NCI-H345 treated with DMSO at 0.1 percent for 48 hours (cell line): ENCODE results near the gene DCLRE1C.
"Not testable (repeated sequence)": the region's sequence is repeated elsewhere in the genome, so short reads cannot be mapped to it uniquely, and the experiment has no call there.

Experiments used
- DNase-seq: peaks from one replicate; lab custom pipeline; 2025; ENCODE audit not compliant: unreplicated experiment; lab: John Stamatoyannopoulos, UW

Gene DCLRE1C

DNA sequence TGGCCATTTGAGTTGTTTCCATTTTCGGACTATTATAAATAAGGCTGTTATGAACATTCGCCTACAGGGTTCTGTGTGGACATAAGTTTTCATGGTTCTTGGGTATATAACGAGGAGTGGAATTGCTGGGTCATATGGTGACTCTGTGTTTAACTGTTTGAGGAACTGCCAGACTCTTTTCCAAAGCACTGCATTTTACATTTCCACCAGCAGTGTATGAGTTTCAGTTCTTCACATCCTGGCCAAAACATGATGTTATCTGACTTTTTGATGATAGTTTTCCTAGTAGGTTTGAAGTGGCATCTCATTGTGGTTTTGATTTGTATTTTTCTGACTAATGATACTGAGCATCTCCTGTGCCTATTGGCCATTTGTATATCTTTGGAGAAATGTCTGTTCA, 69.8 kb downstream of the DCLRE1C start:
- no peak for DNase-seq

DNA sequence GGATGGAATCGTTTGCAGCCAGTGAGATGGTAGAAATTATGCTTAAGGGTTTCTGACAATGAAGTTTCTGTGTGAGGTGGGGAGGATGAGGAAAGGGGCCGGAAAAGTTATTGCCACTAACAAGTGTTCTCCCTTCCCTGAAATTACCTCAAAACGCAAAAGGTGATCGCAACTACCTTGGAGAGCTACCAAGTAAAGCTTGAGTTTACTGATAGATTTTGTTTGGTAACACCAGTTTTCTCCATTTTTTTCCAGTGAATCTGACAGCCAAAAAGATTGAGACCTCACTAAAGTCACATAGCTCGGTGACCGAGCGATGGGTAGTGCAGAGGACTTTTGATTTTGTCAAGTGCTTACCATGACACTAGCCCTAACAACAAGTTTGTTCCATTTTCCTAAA, 73.7 kb downstream of the DCLRE1C start:
- DNase-seq, result no peak

DNA sequence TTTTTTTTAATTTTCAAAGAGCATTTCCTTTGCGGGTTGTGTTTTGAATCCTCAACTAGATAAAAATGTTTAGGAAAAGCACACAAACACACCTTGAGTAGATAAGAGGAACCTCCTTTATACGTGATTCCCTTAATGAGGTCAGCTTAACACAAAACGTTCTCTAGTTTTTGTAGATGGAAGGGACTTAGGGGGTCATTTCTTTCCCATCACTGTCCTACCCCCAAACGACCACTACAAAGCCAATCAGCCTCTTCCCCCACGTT, 74.0 kb downstream of the DCLRE1C start:
- no peak for DNase-seq

DNA sequence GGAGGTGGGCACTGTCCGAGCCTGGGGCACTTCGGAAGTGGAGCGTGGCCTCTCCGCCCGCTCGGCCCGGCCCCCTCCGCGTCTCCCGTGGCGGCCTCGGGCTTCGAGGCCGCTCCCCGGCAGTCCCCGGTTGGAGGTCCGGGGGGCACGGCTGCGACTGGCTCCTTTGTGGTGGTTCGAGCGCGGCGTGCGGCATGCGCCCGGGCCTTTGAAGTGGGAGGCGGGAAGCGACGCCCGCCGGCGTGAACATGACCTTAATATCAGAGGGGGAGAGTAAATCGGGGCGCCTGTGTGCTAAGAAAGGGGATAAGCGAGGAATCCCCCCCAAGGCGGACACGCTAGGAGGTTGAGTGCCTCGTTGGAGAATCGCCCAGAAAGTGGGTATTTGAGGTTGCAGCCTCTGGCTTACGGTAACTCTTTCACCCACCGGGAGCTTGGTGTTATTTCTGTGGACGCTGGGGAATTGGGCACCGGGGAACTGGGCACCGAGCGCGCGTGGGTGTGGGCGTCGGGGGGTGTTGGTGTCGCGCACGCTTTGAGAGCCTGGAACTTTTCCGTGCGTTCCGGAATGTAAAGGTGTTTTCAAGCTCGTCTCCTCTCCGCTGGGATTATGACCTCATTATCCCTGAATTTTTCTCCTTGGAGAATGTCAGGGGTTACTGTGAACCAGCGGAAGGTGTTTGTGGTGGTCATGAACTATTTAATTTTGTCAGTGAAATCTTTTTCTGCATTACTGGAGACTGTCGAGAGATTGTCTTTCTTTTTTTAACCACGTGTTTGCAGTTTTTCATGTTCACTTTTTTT, 74.6 kb downstream of the DCLRE1C start:
- no peak for DNase-seq

DNA sequence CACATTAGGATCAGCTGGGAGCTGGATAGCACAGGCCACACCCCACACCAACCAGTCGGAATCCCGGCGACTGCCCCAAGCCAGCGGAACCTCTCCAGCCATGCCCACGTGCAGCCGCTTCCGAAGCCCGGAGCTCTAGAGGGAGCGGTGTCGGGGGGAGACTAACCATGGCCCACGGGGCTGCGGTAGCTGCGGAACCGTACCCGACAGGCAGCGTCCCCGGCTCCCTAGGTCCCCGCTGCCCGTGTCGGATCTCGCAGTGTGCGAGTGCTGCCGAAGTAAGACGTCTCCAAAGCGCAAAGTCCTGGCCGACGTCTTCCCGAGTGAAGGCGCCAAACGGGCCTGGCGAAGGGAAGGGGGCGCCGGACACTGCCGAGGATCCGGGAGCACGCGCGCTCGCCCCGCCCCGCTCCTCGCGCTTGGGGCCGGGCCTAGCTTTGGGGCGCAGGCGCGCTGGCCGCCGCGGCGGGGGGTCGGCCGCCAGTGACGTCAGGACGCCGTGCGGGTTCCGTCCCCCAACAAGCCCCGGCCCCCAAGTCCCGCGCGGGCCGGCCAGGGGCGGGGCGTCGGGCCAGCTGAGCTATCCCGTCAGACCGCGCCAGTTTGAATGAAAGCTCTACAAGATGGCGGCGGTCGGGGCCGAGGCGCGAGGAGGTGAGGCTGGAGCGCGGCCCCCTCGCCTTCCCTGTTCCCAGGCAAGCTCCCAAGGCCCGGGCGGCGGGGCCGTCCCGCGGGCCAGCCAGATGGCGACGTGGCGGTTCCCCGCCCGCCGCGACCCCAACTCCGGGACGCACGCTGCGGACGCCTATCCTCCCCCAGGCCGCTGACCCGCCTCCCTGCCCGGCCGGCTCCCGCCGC, 75.4 kb downstream of the DCLRE1C start, which contains the start of gene SUV39H2:
SUV39H2 (plus strand) TSS at position 601 of the 858 bp plus-strand sequence; CDS start at position 624, 23 bp downstream.
- peak; percentile 62 for DNase-seq

DNA sequence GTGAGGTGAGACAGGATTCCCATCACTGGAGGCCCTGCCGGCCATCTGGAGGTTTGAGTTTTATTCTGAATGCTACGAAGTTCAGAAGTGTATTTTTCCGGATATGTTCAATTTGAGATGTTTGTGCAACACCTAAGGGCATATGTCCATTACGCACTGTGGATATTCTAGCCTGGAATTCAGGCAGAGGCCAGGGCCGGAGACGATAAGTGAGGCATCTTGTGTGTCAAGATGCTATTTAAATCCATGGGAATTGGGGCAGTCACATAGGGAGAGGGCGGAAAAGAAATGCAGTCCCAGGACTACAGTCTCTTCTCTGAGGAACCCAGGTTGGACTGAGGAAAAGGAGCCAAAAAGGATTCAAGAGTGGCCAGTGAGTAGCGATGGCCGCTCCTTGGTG, 77.1 kb downstream of the DCLRE1C start:
- no peak for DNase-seq

DNA sequence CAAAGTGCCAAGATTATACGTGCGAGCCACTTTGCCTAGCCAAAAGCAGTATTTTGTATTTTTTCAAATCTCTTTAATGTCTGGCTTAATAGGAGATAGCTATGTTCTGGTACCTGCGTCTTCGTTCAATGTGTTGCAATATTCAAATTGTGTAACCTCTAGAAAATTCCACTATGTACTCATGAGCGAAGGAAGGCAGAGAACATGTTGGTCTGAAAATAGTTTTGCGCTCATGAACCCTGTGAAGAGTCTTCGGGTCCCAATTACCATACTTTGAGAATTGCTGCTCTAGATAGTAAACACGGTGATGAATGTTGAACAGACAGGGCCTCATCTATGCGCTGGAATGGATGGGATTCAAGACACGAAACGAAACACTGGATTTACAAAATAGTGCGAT, 78.0 kb downstream of the DCLRE1C start:
- DNase-seq, result no peak

DNA sequence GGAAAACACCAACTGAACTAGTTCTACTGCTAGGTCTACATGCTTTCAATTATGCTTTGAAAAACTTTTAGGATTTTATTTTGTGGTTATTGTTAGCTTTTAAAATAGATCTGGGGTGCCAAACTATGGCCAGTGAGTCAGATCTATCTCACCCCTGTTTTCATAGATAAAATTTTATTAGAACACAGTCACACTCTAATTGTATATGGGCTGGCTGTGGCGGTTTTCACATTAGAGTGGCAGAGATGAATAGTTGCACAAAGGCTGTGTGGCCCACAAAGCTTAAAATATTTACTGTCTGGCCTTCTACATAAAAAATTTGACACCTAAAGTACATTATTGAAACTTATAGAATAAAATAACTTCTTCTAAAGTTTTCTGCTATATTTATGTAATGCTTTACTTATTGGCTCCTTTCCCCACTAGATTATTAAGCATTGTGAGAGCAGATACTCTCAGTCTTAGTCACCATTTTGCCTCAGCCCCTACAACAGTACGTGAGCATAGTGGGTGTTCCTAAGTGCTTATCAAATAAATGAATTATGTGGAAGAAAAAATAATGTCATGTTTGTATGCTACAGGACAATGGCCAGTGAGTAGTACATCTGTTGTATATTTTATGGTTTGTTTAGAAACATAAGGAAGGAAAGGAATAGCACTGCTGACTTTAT, 80.7 kb downstream of the DCLRE1C start:
- no peak for DNase-seq

DNA sequence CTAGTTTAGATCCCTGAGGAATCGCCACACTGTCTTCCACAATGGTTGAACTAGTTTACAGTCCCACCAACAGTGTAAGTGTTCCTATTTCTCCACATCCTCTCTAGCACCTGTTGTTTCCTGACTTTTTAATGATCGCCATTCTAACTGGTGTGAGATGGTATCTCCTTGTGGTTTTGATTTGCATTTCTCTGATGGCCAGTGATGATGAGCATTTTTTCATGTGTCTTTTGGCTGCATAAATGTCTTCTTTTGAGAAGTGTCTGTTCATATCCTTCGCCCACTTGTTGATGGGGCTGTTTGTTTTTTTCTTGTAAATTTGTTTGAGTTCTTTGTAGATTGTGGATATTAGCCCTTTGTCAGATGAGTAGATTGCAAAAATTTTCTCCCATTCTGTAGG, 89.0 kb downstream of the DCLRE1C start:
- DNase-seq, result not testable (repeated sequence)

DNA sequence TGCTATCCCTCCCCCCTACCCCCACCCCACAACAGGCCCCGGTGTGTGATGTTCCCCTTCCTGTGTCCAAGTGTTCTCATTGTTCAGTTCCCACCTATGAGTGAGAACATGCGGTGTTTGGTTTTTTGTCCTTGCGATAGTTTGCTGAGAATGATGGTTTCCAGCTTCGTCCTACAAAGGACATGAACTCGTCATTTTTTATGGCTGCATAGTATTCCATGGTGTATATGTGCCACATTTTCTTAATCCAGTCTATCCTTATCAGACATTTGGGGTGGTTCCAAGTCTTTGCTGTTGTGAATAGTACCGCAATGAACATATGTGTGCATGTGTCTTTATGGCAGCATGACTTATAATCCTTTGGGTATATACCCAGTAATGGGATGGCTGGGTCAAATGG, 89.4 kb downstream of the DCLRE1C start:
- DNase-seq, result not testable (repeated sequence)

DNA sequence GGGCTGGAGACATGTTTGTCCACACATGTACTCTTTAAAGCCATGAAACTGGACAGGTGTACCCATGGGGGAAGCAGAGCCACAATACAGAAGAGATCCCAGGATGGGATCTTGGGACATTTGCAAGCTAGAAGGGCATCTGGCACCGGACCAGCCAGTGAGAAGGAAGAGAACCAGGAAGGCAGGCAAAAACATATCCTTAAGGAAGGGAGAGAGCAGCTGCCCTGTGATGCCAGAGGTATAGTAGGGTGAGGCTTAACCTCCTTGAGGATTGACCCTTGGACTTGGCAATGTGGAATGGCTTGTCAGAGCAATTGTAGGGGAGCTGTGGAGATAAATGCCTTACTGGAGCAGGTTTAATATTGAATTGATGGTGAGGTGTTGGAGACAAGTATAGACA, 93.1 kb downstream of the DCLRE1C start:
- no peak for DNase-seq

DNA sequence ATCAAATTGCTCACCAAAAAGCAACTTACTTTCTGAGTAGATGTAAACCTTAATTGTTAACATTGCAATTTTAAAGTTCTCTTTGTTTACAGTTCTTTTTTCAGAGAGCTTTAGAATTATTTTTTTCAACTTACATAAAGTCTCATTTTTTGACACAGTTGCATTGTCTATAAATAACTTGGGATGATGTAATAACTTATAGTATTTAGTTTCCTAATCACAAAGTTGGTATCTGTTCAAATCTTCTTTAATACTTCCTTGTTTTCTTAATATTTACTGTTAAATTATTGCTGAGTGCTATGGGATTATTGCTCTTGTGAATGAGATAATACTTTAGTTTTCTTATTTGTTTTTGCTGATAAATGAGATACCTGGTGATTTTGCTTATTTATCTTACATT, 94.1 kb downstream of the DCLRE1C start:
- DNase-seq, result no peak

DNA sequence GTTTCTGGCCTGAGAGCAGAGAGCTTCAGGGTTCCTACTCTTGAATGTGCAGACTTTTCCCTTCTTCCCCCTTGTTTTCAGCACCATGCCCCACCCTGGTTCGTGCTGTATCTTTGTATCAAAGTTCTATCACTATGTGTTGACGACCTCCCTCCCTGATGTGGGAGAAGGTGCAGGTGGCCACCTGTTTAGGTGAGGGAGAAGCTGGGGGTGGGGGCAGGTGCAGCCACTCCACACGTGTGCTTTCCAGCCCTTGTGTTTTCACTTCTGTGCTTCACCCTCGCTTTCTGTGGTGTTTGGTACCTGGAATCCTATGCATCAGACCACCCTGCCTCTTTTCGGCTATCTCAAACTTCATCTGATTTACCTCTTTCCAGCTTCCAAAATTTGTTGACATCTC, 94.9 kb downstream of the DCLRE1C start:
- no peak for DNase-seq

DNA sequence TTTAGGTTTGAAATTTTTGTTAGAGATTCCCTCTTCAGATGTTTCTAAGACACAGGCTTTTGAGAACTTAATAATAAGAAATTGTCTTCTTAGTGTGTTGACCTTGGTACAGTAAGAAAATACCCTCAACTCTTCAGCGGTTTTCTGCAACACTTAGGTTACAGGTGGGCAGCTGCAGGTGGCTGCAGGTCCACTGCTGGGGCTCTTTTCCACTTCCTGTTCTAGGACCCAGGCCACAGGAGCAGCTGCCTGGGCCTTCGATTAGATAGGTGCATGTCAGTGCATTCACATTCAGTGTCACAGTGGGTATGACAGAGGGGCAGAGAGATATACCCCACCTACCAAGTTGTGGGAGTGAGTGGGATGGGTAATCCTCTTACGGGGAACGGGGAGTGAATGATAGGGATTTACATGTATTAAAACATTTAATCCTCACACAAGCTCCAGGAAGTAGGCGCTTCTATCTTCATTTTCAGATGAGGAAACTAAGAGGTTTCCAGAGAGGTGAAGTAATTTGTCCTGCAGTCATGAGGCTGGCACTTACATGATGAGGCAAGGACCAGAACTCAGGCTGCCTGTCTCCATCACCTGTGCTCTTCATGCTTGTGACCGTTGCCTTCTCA, 95.4 kb downstream of the DCLRE1C start:
- no peak for DNase-seq

DNA sequence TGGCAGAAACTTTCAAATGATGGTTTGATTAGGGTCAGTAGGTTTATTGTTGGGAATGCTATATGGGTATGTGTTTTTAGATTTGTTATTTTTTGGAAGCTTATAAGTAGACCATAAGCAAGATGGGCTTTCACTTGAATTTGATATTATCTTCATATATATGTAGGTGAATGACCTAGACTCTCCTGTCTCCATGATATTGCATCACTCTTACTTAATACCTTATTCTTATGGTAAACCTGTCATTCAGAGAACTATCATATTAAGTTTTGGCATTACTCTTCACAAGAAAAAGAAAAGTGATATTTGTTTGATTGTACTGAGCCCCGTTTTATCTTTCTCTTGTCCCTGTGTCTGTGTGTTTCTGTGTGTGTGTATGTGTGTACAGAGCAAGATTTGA, 98.4 kb downstream of the DCLRE1C start:
- no peak for DNase-seq

DNA sequence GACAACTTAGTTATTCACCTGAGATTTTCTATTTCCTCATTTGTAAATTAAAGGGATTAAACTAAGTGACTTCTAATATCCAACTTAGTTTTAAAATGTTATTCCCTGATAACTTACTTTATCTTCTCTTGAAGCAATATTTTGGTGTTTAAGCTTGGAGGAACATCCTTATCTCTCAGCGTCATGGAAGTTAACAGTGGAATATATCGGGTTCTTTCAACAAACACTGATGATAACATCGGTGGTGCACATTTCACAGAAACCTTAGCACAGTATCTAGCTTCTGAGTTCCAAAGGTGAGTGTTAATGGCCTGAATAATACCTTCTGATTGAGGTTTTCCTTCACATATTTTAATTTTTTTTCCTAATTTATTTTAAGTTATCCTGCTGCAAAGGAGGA, 101.7 kb downstream of the DCLRE1C start:
- DNase-seq, result no peak
